Superior temporal gyrus (tissue), 1 donor: ENCODE data around the gene CDC42BPG.

Experiments used
- DNase-seq: peaks from one replicate; pipeline ENCODE4 v3.0.0-alpha.2; 2016; ENCODE audit errors: extremely low spot score

CDC42BPG gene

GRCh38 chr11:64864473-64865285, 20.2 kb upstream of the CDC42BPG start:
- DNase-seq: no peak

DNA sequence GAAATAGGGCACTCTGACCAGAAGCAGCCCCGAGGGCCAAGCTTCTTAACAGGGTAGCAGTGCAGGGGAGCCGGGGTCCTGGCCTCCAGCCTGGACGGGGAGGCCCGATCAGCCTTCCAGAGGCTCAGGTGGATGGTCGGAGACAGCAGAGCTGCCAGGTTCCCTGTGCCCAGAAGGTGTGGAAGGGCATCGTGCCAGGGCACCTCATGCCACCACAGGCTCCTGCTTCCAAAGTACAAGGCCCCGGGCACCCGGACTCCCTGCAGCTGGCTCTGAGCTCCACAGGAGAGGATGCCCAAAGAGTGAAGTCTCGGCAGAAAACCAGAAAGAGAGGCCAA, 19.7 kb upstream of the CDC42BPG start:
- no peak for DNase-seq

DNA sequence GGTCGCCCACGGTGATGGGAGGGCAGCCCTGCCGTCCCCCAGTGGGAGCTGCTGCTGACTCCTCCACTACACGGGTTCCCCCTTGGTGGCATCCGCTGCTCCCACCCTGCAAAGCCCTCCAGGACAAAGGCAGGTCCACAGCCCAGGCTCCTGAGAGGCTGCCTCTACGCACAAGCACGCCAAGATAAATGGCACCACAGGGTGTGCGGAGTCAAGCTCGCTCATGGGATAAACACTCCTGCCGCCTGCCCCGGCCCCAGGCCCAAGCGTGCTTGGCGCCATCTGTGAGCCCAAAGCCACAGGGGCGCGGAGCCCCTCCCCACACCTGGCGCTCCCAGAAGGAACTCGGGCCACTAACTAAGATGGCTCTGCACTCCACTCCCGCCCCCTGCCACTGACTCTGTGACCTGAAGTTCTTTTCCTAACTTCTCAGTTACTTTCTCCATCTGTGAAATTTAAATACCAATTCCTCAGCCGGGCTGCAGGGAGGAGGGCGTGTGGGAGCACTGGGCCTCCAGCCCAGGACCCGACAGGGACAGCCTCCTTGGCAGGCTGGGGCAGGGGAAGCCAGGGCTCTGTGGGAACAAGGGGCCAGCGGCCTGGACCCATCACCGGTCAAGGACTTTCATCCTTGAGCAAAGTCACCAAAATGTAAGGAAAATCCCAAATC, 19.1 kb upstream of the CDC42BPG start:
- DNase-seq: no peak

- DNase-seq: no peak
Measured at GRCh38 chr11:64862987-64863390, 18.5 kb upstream of the CDC42BPG start.

GRCh38 chr11:64861227-64861975, 16.9 kb upstream of the CDC42BPG start:
- no peak for DNase-seq

DNA sequence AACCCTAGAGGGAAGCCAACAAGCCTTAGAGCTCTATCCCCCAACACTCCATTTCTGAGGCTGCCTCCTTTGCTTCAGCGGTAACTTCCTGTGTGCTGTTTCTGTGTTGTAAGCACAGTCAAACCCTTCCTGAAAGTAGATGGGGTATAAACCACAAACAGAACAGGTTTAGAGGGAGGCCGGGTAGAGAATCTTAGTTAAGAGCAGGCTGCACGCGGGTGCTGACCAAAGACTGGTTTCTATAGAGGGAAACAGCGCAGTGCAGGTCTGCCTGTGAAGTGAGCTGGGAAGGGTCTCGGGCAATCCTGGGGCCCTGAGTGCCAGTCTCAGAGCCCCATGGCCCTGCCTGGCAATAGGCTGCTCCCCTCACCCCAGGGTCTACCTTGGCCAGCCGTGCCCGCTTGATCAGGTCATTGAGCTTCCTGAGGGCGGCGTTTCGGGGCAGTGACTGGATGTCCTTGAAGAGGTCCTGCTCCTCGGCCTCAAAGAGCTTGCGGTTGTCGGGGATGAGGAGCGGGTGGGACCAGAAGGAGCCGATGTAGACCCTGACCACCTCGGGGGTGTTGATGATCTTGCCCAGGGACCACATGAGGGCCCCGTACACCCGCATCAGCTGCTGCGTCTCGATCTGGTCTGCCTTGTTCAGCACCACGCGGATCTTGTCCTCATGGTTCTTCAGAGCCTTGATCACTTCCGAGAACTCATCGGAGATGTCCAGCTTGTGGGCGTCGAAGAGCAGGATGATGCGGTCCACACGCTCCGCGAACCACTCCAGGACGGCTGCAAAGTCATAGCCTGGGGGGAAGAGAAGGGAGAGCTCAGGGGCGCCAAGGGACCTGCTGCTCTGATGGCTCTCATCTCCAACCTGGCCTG, 15.3 kb upstream of the CDC42BPG start:
- no peak for DNase-seq

GRCh38 chr11:64858467-64859263, 14.2 kb upstream of the CDC42BPG start:
- DNase-seq: no peak

DNA sequence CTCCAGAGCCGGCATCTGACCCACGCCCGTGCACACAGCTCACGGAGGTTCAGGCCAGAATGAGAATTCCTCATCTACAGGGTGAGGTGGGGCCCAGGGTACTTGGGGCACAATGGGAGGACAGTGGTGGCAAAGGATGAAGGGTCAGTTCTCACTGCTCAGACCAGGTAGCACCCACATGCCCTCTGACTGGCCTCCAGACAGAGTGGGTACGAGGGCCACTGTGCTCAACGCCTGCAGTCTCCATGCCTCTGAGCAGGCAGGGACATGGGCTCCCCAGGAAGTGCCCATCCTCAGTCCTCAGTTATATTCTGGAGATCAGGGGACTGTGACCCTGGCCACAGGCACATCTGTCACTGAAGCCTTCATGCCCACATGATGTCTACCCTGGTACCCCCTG, 13.0 kb upstream of the CDC42BPG start:
- no peak for DNase-seq

- no peak for DNase-seq
Measured at GRCh38 chr11:64856382-64857227, 12.2 kb upstream of the CDC42BPG start.

GRCh38 chr11:64855596-64856304, 11.3 kb upstream of the CDC42BPG start:
- DNase-seq: no peak

DNA sequence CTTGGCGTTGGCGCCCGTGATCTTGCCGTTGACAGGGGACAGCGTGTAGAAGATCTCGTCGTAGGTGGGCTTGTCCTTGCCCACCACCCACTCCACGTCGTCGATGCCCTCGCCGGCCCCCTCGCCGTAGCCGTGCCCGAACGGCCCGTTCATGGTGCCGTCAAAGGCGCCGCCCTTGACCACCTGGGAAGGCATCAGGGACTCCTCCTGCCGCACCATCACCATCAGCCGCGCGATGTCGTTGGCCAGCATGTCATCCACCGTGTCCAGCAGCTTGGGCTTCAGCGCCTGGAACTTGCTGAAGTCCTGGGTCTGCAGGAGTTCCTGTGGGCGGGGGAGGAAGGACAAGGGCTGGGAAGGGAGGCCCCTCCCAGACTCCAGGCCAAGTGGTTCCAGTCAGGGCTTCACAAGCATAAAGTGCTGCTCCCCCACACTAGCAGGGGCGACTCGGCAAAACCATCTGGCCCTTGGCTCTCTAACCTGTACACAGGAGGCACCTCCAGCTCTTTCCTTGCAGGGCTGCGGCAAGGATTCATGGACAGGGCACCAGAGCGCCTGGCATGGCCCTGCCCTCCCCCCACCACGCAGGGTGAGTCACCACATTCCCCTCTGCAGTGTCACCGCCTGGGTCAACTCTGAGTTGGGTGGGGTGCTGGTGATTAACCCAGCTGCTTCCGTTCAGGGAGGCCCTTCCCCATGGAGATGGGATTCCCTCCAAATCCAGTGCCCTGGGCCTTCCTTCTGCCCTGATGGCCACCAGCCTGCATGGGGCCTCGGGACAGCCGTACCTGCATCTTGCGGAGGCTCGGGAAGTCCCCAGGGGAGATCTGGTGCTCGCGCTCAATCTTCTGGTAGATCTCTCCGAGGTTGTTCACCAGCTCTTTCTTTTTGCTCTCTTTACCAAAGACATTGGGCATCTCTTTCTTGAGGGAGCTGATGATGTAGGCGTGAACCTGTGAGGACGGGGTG, 10.4 kb upstream of the CDC42BPG start:
- DNase-seq: no peak

- no peak for DNase-seq
Measured at GRCh38 chr11:64854157-64854533, 9.7 kb upstream of the CDC42BPG start.

DNA sequence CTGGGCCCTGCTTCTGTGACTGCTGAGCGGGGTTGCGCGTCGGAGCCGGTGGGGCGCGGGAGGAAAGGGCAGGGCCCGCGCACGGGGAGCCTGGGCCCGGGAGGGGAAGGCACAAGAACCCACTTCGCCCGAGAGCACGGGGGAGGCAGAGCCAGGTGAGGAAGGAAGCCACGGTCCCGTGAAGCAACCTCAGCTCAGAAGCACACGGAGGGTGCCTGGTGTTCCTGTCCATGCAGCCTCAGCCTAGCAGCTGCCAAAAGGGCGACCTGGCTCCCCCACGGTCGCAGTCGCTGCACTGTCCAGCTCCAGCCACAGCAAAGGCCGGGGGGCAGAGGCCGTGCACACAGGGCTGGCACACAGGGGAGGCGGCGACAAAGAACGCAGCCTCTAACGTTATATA, 9.3 kb upstream of the CDC42BPG start:
- no peak for DNase-seq

DNA sequence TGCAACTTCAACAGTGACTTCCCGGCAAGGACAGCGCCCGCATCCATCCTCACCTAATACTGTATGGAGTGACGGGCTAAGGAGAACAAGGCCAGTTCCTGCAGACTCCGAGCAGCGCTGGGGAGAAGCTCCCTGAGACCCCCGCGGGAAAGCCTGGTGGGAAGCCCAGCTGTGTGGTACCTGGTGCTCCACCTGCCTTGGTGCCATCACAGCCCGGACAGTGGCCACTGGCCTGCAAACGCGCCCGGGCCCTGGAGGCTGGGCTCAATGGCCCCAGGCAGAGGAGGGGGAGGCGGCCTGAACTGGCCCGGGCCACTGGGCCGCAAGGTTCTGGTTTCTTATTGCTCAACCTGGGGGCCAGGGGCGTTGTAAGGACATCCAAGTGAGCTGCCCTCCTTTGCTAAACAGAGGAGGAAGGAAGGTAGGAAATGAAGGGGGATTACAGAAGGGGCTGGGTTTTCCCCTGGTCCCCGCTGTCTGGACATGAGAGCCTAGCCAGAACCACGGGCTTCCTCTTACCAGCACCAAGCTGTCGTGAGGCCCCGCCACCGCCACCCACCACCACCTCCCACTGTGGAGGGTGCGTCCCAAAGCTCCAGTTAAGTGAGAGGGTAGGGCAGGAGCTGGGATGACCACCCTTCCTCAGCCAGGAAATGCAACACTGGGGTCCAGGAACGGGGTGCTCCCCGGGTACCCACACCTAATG, 8.5 kb upstream of the CDC42BPG start:
- no peak for DNase-seq

DNA sequence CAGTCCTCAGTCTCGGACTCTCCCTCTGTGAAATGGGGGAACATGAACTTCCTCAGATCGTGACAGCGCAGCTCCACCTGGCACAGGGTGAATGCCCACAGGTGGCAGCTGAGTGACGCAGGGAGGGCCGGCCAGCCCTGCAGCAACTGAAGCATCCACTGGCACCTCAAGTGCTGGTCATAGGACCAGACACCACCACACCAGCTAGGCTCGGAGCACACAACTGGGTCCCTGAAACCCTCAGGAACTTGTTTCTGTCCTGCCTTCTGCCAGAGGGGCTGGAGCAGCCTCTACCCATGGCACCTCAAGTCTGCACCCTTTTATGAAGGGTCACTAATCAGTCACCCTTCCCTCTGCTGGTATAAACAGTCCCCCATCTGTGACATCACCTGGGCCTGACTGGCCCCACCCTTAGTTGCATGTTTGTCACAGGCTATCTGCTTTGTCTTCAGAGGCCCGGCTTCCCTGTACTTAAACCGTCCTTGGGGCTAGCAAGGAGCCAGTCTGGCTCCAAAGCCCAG, 7.4 kb upstream of the CDC42BPG start:
- DNase-seq: no peak

- no peak for DNase-seq
Measured at GRCh38 chr11:64850979-64851567, 6.6 kb upstream of the CDC42BPG start.
